ENCODE measurements around the gene TRERF1. TPM values are rescaled to one million over a fixed set of nuclear protein-coding genes. Genes with fewer than 3 reads are reported as not detected.

TRERF1 gene
- total RNA-seq, 1 donor from 2014 or later: 20.6 TPM

- H3K9me3 ChIP-seq: no peaks in the 10 kb centered on the region
- peaks cover 25% of the 10 kb centered on the region for H3K4me1 ChIP-seq
- no peaks in the 10 kb centered on the region for H3K27me3 ChIP-seq
- no peak for DNase-seq (ENCODE audit: extremely low spot score in 2 of 2)
- H3K36me3 ChIP-seq: no peaks in the 10 kb centered on the region
- TF ChIP-seq POLR2A (IDR thresholded peaks at IDR 0.05) (no peak), CTCF (IDR thresholded peaks at IDR 0.05) (no peak), POLR2AphosphoS5 (IDR thresholded peaks at IDR 0.05; ENCODE audit: insufficient read depth in 1 of 2, low read depth in 1 of 2) (no peak)
- no peak overlapping the region for H3K4me3 ChIP-seq
- intact Hi-C loops (cut with DNase I): no loop called here
- H3K27ac ChIP-seq: no peak overlapping the region
Observed at GRCh38 chr6:42393339-42393738, 58.4 kb downstream of the TRERF1 start.

DNA sequence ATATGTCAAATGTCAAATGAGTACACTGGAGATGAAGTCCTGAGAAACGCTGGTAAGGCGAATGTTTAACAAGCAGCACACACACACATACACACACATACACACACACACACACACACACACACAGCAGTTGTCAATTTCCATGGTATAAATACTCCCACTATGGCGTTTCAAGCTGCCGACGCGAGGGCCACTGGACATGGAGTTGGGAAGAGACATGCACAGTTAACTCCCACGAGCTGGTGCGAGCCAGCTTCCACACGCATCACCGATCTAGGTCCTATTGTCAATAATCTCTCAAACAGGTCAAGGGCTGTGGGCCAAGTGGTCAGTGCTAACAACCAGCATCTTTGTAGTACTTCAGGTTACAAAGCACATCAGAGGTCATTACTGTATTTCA, 58.9 kb downstream of the TRERF1 start:
- TF ChIP-seq POLR2A (IDR thresholded peaks at IDR 0.05) (no peak), POLR2AphosphoS5 (IDR thresholded peaks at IDR 0.05; ENCODE audit: insufficient read depth in 1 of 2, low read depth in 1 of 2) (no peak), CTCF (IDR thresholded peaks at IDR 0.05) (no peak)
- no peak for DNase-seq (ENCODE audit: extremely low spot score in 2 of 2)
- intact Hi-C loops (cut with DNase I): no loop called here

DNA sequence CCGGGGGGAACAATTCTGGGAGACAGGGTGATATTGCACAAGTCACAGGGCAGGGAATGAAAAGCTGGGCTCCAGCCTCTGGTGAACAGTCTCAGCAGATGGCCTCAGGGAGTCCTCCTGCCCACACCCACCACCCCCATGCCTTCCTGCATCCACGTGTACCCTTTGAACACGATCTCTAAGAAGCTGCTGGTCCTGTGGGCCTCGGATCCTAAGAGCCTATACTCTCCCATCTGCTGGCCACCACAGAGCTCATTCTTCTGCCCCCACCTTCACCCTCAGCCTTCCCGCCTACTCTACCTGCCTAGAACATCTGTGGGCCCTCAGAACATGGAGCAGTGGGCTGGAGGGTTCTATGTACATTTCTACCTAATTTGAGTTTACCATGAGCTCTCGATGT, 60.3 kb downstream of the TRERF1 start:
- Histone ChIP-seq H3K36me3 (no peaks in the 10 kb centered on the region), H3K4me1 (peaks cover 36% of the 10 kb centered on the region), H3K9me3 (no peaks in the 10 kb centered on the region), H3K27me3 (no peaks in the 10 kb centered on the region), H3K4me3 (no peak overlapping the region), H3K27ac (no peak overlapping the region)
- intact Hi-C loops (cut with DNase I): no loop called here
- TF ChIP-seq CTCF (IDR thresholded peaks at IDR 0.05) (no peak), POLR2A (IDR thresholded peaks at IDR 0.05) (no peak), POLR2AphosphoS5 (IDR thresholded peaks at IDR 0.05; ENCODE audit: insufficient read depth in 1 of 2, low read depth in 1 of 2) (no peak)
- no peak for DNase-seq (ENCODE audit: extremely low spot score in 2 of 2)

More for the DNA sequence above, 58.9 kb downstream of the TRERF1 start:
- Histone ChIP-seq H3K36me3 (no peaks in the 10 kb centered on the region), H3K4me1 (peaks cover 30% of the 10 kb centered on the region), H3K9me3 (no peaks in the 10 kb centered on the region), H3K4me3 (no peak overlapping the region), H3K27ac (no peak overlapping the region), H3K27me3 (no peaks in the 10 kb centered on the region)

DNA sequence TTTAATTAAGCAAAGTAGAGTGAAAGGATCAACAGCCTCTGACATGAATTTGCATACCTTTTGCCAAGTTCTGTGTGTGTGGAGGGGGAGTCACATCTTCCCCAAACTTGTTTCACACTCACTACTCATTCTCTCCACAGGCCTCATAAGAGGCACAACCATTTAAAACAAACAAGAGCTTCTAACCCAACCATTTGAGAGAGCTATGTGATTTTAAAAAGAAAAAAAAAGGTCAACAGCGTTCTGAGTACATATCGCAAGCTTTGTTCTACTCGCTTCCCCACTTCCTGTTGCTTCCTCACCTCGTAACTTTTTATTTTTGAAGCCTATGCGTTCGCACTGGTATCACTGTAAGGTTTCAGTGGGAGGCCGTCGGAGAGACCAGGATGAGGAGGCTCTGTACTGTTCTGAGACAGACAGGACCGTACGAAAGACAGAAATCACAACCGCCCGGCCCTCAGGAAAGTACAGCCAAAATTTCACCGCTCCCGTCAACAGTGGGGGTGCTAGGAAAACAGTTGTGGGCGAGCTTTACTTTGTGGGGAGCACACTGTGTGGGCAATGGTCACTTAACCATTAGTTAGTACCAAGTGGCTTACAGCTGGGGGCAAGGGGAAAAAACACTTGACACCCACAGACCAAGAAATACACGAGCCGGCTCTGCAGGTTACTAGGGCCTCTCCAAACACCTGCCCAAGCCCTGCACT, 61.3 kb downstream of the TRERF1 start:
- Histone ChIP-seq H3K27me3 (no peaks in the 10 kb centered on the region), H3K36me3 (no peaks in the 10 kb centered on the region), H3K27ac (peak overlapping the region; percentile 24), H3K4me1 (peaks cover 41% of the 10 kb centered on the region), H3K9me3 (no peaks in the 10 kb centered on the region), H3K4me3 (no peak overlapping the region)
- DNase-seq (ENCODE audit: extremely low spot score in 2 of 2): no peak
- intact Hi-C loops (cut with DNase I): no loop called here
- TF ChIP-seq POLR2AphosphoS5 (IDR thresholded peaks at IDR 0.05; ENCODE audit: insufficient read depth in 1 of 2, low read depth in 1 of 2) (no peak), CTCF (IDR thresholded peaks at IDR 0.05) (no peak), POLR2A (IDR thresholded peaks at IDR 0.05) (no peak)

DNA sequence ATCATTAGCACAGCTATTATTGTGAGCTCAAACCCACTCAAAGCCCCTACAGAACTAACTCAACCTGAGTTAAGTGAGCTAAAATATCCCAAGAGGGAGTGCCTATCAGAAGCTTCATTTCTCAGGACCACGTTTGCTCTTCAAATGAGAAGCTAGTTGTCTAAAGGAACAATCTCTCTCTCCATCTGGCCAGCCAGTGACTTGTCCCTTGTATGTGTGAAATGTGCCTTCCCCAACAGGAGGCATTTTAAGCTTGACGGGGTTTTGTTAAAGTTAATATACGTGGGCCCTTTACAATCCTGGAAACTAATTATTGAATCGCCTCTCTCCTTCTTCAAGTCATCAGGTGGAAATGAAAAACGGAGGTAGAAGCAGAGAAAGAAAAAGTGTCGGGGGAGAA, 62.0 kb downstream of the TRERF1 start:
- H3K27ac ChIP-seq: peak overlapping the region; percentile 33

More for the DNA sequence above, 62.0 kb downstream of the TRERF1 start:
- H3K9me3 ChIP-seq: no peaks in the 10 kb centered on the region
- no peaks in the 10 kb centered on the region for H3K27me3 ChIP-seq
- peaks cover 37% of the 10 kb centered on the region for H3K4me1 ChIP-seq
- TF ChIP-seq POLR2A (IDR thresholded peaks at IDR 0.05): no peak
- TF ChIP-seq CTCF (IDR thresholded peaks at IDR 0.05): no peak
- no peak for TF ChIP-seq POLR2AphosphoS5 (IDR thresholded peaks at IDR 0.05; ENCODE audit: insufficient read depth in 1 of 2, low read depth in 1 of 2)
- no peaks in the 10 kb centered on the region for H3K36me3 ChIP-seq
- no peak for DNase-seq (ENCODE audit: extremely low spot score in 2 of 2)
- no peak overlapping the region for H3K4me3 ChIP-seq
- intact Hi-C loops (cut with DNase I): no loop called here
